ENCODE results near the gene PTPRN2. TPM values are rescaled to one million over a fixed set of nuclear protein-coding genes. Genes with fewer than 3 reads are reported as not detected.

Gene PTPRN2
- total RNA-seq, 1 donor from 2014 or later, result 1.2 TPM

DNA sequence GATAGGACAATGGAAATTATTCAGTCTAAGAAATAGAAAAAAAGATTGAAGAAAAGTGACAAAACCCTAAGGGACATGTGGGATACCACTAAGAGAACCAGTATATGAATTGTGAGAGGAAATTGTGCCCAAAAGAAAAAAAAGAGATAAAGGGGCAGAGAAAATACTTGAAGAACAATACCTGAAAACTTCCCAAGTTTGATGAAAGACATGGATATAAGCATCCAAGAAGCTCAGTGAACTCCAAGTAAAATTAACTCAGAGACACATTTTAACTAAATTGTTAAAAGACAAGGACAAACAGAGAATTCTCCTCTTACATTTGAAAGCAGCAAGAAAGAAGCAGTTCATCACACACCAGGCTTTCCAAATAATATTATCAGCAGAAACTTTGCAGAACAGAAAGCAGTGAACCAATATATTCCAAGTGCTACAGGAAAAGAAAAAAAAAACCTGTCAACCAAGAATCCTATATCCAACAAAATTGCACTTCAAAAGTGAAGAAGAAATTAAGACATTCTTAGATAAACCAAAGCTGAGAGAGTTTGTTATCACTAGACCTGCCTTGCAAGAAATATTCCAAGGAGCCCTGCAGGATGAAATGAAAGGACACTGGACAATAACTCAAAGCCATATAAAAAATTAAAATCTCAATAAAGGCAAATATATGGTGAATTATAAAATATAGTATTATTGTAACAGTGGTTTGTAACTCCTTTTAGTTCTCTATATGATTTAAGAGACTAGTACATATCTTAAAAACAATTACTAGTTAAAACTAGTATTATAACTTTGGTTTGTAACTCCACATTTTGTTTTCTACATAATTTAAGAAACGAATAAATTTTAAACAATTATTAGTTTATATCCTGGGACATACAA is 470.0 kb downstream of the PTPRN2 start:
- no peak for DNase-seq (ENCODE audit: low read depth)

DNA sequence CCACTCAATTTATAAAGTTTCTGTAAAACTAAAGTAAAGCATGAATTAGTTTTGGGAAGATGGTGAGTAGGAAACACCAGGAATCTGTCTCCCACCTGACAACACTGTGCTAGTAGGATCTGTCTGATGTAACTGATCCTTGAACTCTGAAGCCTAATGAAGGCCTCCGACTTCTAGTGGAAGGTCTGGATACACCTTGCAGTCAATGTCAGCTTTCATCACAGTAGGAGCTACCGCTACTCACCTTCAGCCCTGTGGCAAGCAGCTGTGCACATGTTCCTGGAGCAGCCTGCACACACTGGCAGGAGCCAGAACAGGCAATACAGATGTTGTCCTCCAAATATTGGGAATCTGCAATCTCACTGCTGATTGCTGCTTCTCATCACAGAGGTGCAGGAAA is 471.4 kb downstream of the PTPRN2 start:
- no peak for DNase-seq (ENCODE audit: low read depth)

DNA sequence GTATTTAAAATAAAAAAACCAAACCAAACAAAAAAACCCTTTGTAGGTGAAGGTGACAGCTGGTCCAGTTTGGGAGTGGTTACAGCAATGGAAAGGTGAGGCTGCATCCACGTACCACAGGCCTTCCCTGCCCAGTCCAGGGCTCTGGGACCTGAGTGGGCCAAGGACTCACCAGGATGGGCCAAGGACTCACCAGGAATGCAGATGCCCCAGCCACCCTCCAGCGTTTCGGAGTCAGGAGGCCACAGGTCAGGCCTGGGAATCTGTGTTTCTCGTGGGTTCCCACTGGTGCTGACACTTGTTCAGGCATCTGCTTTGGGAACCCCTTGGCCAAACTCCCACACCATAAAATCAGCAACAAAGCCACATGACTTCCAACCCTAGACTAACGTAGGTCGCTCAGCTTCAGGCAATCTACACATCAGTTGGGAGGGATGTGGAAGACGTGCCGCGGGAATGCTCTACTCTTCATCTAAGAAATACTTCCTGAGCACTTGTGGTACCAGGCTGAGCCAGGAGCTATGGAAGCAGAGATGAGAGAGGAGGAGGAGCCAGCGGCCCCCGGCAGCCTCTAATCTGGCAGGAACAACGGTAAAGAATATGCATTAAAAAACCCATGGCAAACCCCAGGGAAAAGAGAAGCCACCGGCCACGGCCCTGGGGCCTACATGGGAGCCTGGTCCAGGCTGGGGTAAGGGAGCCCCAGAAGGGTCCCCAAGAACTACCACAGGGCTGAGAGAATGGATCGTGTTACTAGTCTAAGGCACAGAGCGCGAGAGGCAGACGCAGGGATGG is 473.4 kb downstream of the PTPRN2 start:
- no peak for DNase-seq (ENCODE audit: low read depth)

DNA sequence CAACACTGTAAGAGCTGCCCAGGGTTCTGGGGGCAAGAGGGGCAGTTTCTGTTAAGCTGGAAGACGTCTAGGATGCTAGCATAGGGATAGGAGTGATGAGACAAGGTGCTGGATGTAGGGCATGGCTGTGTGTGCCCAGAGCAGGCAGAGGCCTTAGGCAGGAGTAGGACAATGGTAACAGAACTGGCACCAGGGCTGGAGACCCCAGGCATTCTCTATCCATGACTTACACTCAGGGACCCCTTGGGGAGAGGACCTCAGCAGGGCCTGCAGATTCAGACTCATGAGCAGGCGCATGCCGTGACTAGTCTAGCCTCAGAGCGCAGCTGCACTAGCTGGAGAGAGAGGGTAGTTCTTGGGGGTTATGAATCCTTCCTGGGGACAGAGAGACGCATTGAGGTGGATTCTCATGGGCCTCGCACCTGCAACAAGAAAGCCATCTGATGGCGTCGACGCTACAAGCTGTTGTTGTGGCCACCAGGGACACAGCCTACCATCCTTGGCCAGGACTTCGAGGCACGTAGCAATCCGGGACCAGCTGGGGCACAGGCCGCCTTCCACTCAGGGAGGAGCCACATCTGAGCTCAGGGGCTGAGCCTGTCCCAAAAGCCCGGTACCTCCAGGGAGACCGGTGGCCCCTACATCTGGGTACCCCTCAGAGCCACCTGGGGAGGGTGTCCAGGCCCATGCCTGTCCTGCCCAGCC is 474.1 kb downstream of the PTPRN2 start:
- no peak for DNase-seq (ENCODE audit: low read depth)

DNA sequence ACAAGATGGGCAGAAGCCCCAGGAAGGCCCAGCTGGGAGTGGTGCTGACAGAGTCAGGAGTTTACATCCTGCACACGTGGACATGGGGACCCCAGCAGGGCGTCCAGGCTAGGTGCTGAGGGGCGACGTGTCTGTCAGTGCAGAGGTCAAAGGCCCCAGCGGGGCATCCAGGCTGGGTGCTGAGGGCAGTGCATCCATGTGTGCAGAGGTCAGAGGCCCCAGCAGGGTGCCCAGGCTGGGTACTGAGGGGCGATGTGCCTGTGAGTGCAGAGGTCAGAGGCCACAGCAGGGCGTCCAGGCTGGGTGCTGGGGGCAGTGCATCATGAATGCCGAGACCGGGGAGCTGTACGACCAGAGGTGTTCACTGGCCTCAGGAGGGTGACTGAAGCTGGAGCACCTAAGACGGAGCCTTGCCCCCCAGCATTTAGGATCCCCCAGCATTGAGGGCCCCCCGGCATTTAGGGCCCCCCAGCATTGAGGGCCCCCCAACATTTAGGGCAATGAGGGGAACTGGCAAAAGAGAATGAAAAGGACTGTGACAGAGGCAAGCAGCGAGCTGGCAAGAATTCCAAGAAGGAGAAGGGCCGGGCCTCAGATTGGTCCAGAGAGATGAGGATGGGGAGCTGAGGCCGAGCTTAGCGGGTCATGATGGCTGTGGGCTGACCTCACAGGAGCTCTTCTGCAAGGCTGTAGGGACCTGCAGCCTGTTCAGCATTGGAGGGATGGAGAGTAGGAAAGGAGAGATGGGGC is 474.9 kb downstream of the PTPRN2 start:
- no peak for DNase-seq (ENCODE audit: low read depth)

DNA sequence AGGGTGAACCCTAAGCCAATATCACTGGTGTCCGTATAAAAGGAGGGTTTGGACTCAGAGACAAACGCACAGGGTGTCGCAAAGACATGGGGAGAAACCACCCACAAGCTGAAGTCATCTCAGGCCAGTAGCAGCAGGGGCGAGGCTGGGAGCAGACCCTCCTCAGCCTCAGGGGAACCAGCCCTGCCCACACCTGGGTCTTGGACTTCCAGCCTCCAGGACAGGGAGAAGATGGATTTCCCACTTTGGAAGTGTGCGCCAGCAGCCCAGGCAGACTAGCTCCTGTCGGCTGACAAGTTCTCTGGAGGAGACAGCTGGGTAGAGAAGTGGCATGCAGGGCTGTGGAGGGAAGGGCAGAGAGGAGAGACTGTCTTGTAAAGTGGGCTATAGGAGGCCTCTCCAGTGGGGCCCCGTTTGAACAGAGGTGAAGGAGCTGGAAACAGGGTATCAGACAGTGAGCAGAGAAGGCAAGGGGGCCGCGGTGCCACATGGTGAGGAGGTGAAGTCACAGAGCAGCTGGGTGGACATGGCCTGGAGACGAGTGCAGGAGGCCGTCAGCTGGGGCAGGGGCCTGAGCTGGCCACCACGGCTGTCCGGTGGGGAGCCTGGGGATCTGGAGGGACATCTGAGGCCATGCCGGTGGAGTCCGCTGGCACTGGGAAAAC is 475.6 kb downstream of the PTPRN2 start:
- no peak for DNase-seq (ENCODE audit: low read depth)

DNA sequence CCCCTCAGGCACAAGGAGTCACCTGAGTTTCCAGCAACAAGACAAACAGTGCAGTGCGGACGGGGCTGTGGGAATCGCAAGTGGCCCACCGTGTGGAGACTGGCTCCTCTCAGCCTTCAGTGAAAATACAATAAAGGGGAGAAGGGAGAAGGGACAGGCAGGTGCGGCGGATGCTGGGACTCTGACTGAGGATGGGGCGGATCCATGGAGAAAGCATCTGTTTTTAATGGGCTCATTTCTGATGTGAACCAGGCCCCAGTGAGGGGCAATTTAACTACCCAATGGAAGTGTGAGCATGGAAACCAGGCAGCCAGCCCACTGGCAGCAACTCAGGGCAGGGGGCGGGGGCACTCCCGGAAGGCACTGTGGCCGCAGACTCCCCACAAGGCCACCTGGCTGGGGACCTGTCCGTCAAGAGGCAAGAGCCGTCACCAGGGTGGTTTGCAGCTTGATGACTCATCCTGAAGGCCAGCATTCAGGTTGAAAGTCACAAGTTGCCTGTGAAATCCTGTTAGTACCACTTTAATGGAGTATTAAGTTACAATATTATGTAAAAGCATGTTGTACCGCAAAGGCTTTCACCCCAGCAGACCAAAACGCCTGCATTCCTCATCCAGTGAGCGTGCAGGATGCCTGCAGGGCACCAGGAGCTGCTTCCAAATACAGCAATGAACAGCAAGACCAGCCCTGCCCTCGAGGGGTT is 476.4 kb downstream of the PTPRN2 start:
- no peak for DNase-seq (ENCODE audit: low read depth)

DNA sequence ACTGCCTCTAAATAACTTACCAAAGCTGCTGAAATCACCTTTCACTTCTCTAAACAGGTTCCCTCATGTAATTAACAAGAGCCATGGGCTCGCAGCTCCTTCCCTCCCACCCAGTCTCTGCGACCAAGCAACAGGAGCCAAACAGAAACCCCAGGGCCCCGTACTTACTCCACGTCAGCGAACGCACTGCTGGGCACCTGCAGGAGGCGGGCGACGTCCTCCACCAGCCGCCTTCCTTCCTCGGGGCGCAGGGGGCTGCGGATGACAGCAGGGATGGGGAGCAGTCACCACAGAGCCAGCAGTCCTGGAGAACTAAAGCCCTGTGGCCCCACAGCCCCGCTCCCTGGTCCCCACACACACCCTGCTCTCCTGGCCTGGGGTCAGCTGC is 477.0 kb downstream of the PTPRN2 start:
- DNase-seq (ENCODE audit: low read depth), result no peak

DNA sequence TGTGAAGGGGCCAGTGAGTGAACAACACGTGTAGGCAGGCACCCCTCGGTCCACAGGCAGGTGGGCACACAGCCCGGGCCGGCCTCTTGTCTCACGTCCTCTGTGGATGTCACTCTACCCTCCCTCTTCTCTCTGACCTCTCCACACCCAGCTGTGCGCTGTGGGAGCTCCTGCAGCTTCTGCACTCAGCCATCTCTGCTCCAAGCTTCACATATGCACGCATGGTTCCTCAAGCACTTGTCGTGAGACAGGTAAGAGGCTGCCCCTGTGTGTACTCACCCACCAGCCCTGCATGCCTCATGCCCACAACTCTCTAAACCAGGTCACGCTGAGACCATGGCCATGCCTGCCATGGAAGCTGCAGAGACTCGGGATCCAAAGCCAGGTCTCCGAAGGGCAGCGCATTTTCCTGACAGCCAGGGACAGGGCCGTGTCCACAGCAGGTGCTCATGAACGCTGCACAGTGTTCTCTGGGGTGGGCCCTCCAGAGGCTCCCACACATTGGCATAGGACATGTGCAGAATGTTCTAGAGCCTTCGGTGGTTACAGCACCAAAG is 477.5 kb downstream of the PTPRN2 start:
- no peak for DNase-seq (ENCODE audit: low read depth)

DNA sequence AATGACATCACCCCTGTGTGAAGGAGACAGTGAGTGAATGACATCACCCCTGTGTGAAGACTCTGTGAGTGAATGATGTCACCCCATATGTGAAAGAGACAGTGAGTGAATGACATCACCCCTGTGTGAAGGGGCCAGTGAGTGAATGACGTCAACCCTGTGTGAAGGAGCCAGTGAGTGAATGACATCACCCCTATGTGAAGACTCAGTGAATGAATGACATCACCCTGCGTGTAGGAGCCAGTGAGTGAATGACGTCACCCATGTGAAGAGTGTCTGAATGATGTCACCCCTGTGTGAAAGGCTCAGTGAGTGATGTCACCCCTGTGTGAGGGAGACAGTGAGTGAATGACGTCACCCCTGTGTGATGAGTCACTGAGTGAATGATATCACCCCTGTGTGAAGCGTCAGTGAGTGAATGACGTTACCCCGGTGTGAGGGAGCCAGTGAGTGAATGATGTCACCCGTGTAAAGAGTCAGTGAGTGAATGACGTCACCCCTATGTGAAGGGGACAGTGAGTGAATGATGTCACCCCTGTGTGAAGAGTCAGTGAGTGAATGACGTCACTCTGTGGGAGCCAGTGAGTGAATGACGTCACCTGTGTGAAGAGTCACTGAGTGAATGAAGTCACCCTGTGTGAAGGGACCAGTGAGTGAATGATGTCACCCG is 478.1 kb downstream of the PTPRN2 start:
- no peak for DNase-seq (ENCODE audit: low read depth)

DNA sequence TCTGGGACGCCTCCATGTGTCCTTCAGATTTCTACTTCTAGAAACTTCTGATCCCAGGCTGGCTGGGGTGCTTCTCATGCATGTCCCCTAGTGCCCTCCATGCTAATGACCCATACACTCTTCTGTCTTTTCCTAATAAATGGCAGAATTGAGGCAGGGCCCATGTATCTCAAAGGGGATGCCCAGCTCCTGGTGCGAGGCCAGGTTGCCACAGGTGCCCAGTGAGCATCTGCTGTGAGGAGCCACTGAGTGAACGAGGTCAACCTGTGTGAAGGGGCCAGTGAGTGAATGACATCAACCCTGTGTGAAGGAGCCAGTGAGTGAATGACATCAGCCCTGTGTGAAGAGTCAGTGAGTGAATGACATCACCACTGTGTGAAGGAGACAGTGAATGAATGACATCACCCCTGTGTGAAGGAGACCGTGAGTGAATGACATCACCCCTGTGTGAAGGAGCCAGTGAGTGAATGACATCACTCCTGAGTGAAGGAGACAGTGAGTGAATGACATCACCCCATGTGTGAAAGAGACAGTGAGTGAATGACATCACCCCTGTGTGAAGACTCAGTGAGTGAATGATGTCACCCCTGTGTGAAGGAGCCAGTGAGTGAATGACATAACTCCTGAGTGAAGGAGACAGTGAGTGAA is 478.9 kb downstream of the PTPRN2 start:
- no peak for DNase-seq (ENCODE audit: low read depth)

DNA sequence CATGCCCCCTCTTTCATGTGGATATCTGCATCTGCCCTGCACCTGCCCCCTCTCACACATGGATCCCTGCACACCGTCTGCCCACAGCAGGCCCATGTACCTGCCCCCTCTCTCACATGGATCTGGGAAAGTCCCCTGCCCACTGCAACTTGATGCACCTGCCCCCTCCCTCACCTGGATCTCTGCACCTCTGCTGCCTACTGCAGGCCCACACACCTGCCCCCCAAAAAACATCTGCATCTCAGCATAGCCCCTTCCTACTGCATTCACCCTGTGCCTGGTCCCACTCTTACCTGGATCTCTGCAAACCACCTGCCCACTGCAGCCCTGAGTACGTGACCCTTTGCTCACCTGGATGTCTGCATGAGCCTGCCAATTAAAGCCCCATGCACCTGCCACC is 479.8 kb downstream of the PTPRN2 start:
- no peak for DNase-seq (ENCODE audit: low read depth)

DNA sequence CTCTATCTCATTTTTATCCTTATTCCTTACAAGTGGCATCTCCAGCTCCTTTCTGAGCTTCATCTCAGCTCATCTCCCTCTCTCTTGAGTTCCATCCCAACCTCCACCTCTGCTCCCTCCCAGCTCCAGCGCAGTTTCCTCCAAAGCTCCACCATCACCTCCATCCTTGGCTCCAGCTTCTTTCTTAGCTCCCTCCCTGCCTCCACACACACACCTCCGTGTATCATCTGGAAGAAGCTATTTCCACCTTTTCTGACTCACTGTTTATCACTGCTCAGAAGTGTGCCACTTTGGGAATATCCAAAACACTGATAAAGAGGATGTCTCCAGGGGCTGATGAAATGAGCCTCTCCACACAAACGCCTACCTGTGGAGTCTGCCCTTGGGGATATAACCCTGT is 481.4 kb downstream of the PTPRN2 start:
- no peak for DNase-seq (ENCODE audit: low read depth)

DNA sequence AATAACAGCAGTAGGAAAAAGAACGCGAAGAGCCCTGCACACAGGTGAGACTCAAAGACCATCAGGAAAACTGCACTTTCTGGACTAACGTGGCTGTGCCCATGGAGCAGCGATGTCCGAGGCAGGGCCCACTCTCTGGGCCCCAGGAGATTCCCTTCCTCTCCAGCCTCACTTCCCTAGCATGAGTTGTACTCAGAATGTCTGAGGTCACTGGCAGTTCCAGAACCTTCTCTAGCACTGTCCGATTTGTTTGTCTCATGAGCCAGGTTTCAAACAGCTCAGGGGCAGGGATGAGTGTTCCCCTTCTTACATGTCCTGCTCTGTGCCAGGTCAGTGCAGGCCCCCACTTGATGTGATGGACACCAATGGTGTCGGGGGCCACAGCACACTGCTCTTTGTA is 484.2 kb downstream of the PTPRN2 start:
- no peak for DNase-seq (ENCODE audit: low read depth)

DNA sequence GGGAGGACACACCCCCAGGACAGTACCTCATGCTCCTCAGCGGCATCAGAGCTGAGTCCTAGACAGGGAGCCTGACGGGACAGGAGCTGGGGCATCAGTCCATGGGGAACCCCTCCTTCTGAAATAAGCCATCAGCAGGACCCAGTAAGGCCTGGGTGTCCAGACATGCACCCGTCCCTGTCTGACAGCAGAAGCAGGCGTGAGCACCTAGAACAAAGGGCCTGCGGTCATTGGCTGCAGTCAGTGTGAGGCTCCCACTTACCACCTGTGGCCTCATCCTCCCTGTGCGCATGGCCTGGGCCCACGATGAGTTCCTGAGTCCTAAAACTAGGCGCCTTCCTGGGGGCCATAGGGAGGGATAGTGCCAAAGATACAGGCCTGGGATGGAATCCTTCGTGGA is 484.7 kb downstream of the PTPRN2 start:
- no peak for DNase-seq (ENCODE audit: low read depth)

DNA sequence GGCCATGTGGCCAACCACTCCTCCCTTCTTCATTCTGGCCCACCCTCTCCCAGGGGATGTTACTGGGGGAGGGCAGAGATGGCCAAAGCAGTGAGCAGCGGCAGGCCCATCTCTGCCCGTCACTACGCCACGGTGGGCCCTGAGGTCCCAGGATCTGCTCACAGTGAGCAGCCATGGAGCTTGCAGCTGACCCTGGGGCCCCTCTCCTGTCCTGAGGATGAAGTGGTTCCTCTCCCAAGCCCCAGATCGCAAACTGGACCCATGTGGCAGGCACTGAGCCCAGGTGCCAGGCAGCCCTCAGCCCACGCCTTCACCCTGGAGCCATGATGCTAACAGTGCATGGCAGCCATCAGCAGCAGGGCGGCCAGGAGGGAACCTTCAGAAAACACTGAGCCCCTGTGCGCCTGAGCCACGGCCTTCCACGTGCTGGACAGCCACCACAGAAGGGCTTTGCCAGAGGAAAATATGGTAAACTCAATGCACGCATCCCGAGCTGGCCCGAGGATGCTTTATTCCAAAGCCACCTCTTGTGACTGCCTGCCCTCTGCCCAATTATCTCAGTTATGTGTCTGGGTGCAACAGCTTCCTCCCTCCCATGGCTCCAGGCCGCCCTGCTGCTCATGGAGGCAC is 485.7 kb downstream of the PTPRN2 start:
- DNase-seq (ENCODE audit: low read depth), result no peak

DNA sequence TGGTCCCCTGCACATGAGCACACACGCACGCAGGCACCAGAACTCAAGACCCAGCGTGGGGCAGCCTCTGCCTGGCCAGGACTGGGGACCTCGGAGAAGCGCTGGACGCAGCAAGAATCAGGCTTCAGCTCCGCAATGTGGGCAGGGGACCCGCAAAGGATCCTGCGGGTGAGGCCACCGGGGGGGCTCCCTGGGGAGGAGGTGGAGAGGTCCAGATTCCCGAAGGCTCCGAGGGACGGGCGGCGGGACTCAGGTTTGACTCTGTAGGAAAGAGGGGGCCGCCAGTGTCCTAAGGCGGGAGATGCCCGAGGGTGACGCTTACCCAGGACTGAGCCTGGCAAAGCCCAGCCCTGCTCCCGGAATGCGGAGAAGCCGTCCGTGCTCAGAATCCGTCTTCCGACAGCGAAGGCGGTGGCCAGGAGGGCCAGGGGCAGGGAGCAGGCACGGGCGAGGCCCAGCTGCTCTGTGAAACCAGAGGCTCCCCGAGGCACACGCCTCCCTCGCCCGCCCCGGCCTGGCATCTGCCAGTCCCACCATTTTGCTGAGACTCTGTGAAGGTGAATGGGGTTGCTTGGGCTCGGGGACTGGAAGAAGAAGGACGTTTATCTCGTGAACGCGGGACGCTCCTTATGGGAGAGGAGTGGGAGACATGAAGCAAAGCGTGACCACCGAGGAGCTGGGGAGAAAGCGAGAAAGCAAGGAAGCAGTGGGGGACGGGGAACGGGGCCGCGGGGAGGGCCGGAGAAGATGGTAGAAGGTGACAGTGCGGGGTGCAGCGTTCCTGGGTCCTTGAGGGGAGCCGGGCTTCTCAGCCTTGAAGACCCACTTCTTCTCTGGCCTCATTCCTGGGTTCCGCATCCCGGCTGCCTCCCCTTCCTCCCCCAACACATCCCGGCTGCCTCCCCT is 489.2 kb downstream of the PTPRN2 start:
- DNase-seq (ENCODE audit: low read depth), result no peak
